ENCODE data around the gene AHNAK2. TPM values are rescaled to one million over a fixed set of nuclear protein-coding genes. Genes with fewer than 3 reads are reported as not detected.

AHNAK2 gene
- total and polyA plus RNA-seq, 2 donors (not counting 1 experiment from before 2014, with no cell fraction given): not detected

GRCh38 chr14:104928391-104929133 lies 49.6 kb downstream of the AHNAK2 start:
- H3K9ac ChIP-seq (ENCODE audit: low read length): no peak overlapping the region
- Mint-ChIP-seq H3K27ac (peak overlapping the region; percentile 32), H3K4me3 (no peak overlapping the region), H3K9me3 (ENCODE audit: insufficient read depth) (no peaks in the 10 kb centered on the region), H3K4me1 (peaks cover 50% of the 10 kb centered on the region), H3K27me3 (no peaks in the 10 kb centered on the region)
- POLR2A ChIA-PET: interaction anchor here (1.0 kb wide), 1 partner anchor 33 kb away, joined by 3 read pairs; no protein-coding TSS in a partner anchor
- CTCF ChIA-PET: interaction anchor here (1.5 kb wide), 1 partner anchor 47 kb away, joined by 4 read pairs; no protein-coding TSS in a partner anchor
- TF ChIP-seq EZH2 (IDR thresholded peaks at IDR 0.05; ENCODE audit: borderline replicate concordance, insufficient read depth, low read depth, low read length, poor library complexity, severe bottlenecking) (no peak), CTCF (IDR thresholded peaks at IDR 0.05) (no peak)
- no peaks in the 10 kb centered on the region for H3K27me3 ChIP-seq (replicated peaks in 1 of 4; ENCODE audit: control extremely low read depth in 1 of 4, control insufficient read depth in 3 of 4, insufficient read depth in 4 of 4, low read length in 3 of 4)
- DNase-seq (peak; percentile 15), ATAC-seq (ENCODE audit: low read depth) (no peak)
- peaks cover 0 to 35% of the 10 kb centered on the region in 2 experiments for H3K36me3 ChIP-seq (replicated peaks in 1 of 2; ENCODE audit: control extremely low read depth in 1 of 2, control insufficient read depth in 1 of 2, extremely low read depth in 1 of 2, insufficient read depth in 2 of 2, low read length in 1 of 2)
- peaks cover 34% of the 10 kb centered on the region for H4K20me1 ChIP-seq (ENCODE audit: control insufficient read depth, insufficient read depth, low read length, poor library complexity, severe bottlenecking)
- peaks cover 44 to 57% of the 10 kb centered on the region in 2 donors for H3K4me1 ChIP-seq (ENCODE audit: control insufficient read depth in 2 of 2, insufficient read depth in 2 of 2, low read length in 2 of 2)
- no peak overlapping the region for H3K4me3 ChIP-seq (ENCODE audit: control extremely low read depth in 1 of 5, extremely low read depth in 1 of 5, insufficient read depth in 1 of 5, low read depth in 2 of 5, low read length in 4 of 5)
- peaks cover 0 to 10% (median 0%) of the 10 kb centered on the region in 3 donors for H3K9me3 ChIP-seq (ENCODE audit: control extremely low read depth in 1 of 3, control insufficient read depth in 2 of 3, insufficient read depth in 1 of 3, low read length in 2 of 3)
- intact Hi-C loops (cut with micrococcal nuclease): no loop called here
- WGBS (ENCODE audit: insufficient coverage): 95% methylated on average over 15 of the region's 17 CpGs
- H3K4me2 ChIP-seq (replicated peaks; ENCODE audit: low read depth, low read length, poor library complexity, severe bottlenecking): peak overlapping the region; percentile 97
- peaks cover 42% of the 10 kb centered on the region for H3K79me2 ChIP-seq (ENCODE audit: control insufficient read depth, insufficient read depth, low read length)
- no peak overlapping the region for H2AFZ ChIP-seq (ENCODE audit: insufficient read depth, low read depth, low read length, poor library complexity, severe bottlenecking)
- H3K27ac ChIP-seq (ENCODE audit: low read length in 2 of 2): no peak overlapping the region

- Histone ChIP-seq H3K9ac (ENCODE audit: low read length) (no peak overlapping the region), H3K9me3 (ENCODE audit: control extremely low read depth in 1 of 3, control insufficient read depth in 2 of 3, insufficient read depth in 1 of 3, low read length in 2 of 3) (peaks cover 0 to 11% (median 0%) of the 10 kb centered on the region in 3 donors), H3K4me2 (replicated peaks; ENCODE audit: low read depth, low read length, poor library complexity, severe bottlenecking) (peak overlapping the region; percentile 97), H4K20me1 (ENCODE audit: control insufficient read depth, insufficient read depth, low read length, poor library complexity, severe bottlenecking) (peaks cover 34% of the 10 kb centered on the region), H3K79me2 (ENCODE audit: control insufficient read depth, insufficient read depth, low read length) (peaks cover 42% of the 10 kb centered on the region), H3K4me1 (ENCODE audit: control insufficient read depth in 2 of 2, insufficient read depth in 2 of 2, low read length in 2 of 2) (peaks cover 49 to 61% of the 10 kb centered on the region in 2 donors), H2AFZ (ENCODE audit: insufficient read depth, low read depth, low read length, poor library complexity, severe bottlenecking) (no peak overlapping the region), H3K27me3 (replicated peaks in 1 of 4; ENCODE audit: control extremely low read depth in 1 of 4, control insufficient read depth in 3 of 4, insufficient read depth in 4 of 4, low read length in 3 of 4) (no peaks in the 10 kb centered on the region), H3K4me3 (ENCODE audit: control extremely low read depth in 1 of 5, extremely low read depth in 1 of 5, insufficient read depth in 1 of 5, low read depth in 2 of 5, low read length in 4 of 5) (no peak overlapping the region), H3K36me3 (replicated peaks in 1 of 2; ENCODE audit: control extremely low read depth in 1 of 2, control insufficient read depth in 1 of 2, extremely low read depth in 1 of 2, insufficient read depth in 2 of 2, low read length in 1 of 2) (peaks cover 0 to 35% of the 10 kb centered on the region in 2 experiments), H3K27ac (ENCODE audit: low read length in 2 of 2) (no peak overlapping the region)
- ChIA-PET POLR2A (interaction anchor here (1.0 kb wide), 1 partner anchor 32 kb away, joined by 3 read pairs; no protein-coding TSS in a partner anchor), CTCF (interaction anchor here (1.5 kb wide), 1 partner anchor 47 kb away, joined by 4 read pairs; no protein-coding TSS in a partner anchor)
- Mint-ChIP-seq H3K27ac (peak overlapping the region; percentile 10), H3K9me3 (ENCODE audit: insufficient read depth) (no peaks in the 10 kb centered on the region), H3K4me3 (peak overlapping the region; percentile 86), H3K27me3 (no peaks in the 10 kb centered on the region), H3K4me1 (peaks cover 55% of the 10 kb centered on the region)
- TF ChIP-seq CTCF (IDR thresholded peaks at IDR 0.05) (no peak), EZH2 (IDR thresholded peaks at IDR 0.05; ENCODE audit: borderline replicate concordance, insufficient read depth, low read depth, low read length, poor library complexity, severe bottlenecking) (no peak)
- intact Hi-C loops (cut with micrococcal nuclease): no loop called here
- DNase-seq (no peak), ATAC-seq (ENCODE audit: low read depth) (no peak)
- 80% methylated on average over 8 of the region's 8 CpGs for WGBS (ENCODE audit: insufficient coverage)
Measured at GRCh38 chr14:104927901-104928300, 50.3 kb downstream of the AHNAK2 start.
